Panc1 (cell line): ENCODE results near the gene CATSPERB.

ENCODE experiments used
- POLR2AphosphoS5 ChIP-seq: IDR thresholded peaks from 2 replicates; pipeline ENCODE4 v1.6.1; 2012; ENCODE audit warnings: mild to moderate bottlenecking, low read depth, low read length, moderate library complexity
- SIN3A ChIP-seq: IDR thresholded peaks from 2 replicates; pipeline ENCODE4 v1.6.1; 2012; ENCODE audit warnings: low read depth, mild to moderate bottlenecking, low read length, moderate library complexity, borderline replicate concordance; ENCODE audit not compliant: insufficient read depth
- TCF7L2 ChIP-seq: IDR thresholded peaks from 2 replicates; pipeline ENCODE4 v1.6.1; 2011; ENCODE audit warnings: mild to moderate bottlenecking, low read depth, low read length, inconsistent platforms
- TF ChIP-seq, protein P1 (sequence below): fragments of 450-650 bp; IDR thresholded peaks from 2 replicates; pipeline ENCODE4 v1.5.1; 2017; ENCODE audit warnings: mild to moderate bottlenecking

DNA sequence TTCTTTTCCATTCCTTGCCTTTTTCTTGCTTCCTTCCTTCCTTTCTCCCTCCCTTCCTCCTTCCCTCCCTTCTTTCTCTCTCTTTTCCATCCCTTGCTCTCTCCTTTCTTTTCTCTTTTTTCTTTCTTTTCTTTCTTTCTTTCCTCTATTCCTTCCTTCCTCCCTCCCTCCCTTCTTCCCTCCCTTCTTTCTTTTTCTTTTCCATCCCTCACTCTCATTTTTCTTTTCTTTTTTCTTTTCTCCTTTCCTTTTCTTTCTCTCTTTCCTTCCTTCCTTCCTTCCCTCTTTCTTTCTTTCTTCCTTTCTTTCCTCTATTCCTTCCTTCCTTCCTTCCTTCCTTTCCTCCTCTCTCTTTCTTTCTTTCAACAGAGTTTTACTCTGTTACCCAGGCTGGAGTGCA is 186.7 kb downstream of the CATSPERB start:
- TF ChIP-seq POLR2AphosphoS5 (no peak), TCF7L2 (no peak), SIN3A (no peak)
- TF ChIP-seq, protein P1, sequence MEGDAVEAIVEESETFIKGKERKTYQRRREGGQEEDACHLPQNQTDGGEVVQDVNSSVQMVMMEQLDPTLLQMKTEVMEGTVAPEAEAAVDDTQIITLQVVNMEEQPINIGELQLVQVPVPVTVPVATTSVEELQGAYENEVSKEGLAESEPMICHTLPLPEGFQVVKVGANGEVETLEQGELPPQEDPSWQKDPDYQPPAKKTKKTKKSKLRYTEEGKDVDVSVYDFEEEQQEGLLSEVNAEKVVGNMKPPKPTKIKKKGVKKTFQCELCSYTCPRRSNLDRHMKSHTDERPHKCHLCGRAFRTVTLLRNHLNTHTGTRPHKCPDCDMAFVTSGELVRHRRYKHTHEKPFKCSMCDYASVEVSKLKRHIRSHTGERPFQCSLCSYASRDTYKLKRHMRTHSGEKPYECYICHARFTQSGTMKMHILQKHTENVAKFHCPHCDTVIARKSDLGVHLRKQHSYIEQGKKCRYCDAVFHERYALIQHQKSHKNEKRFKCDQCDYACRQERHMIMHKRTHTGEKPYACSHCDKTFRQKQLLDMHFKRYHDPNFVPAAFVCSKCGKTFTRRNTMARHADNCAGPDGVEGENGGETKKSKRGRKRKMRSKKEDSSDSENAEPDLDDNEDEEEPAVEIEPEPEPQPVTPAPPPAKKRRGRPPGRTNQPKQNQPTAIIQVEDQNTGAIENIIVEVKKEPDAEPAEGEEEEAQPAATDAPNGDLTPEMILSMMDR = no peak
